ENCODE data around the gene BNIP3. TPM values are rescaled to one million over a fixed set of nuclear protein-coding genes. Genes with fewer than 3 reads are reported as not detected.

BNIP3 gene
- total and polyA plus RNA-seq, 2 experiments from 2014 or later, result 82.4 to 112 TPM

DNA sequence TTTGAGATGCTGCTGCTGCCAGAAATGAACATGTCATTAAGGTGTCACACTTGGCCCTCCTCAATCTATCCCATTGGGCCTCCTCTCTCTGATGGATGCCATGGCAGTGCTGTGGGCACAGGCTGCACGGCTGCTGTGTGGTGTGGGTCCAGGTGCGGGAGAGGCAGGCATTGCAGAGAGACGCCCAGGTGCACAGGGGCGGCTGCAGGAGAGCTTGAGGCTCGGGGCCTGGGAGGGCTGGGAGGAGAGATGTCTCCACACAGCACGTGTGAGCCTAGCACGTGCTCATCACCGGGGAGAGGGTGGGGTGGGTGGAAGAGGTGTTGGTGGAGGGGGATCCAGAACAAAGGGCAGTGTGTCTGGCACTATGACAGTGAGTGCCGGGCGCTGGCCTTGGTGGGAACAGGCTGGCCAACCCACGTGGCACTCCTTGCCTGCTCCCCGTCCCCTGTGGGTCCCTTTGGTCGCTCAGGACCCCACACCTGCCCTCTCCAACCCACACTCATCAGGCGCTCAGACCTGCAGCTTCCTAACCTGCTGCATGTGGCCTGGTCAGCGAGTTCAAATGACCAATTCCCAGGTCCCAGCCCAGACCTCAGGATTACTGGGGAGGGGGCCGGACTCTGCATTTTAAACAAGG, 39.9 kb upstream of the BNIP3 start:
- H4K20me1 ChIP-seq (ENCODE audit: insufficient read depth, poor library complexity, severe bottlenecking), result no peaks in the 10 kb centered on the region
- H3K4me3 ChIP-seq, result no peak overlapping the region
- H3K27me3 ChIP-seq, result peaks cover 16% of the 10 kb centered on the region
- 90% methylated on average over 11 of the region's 16 CpGs for WGBS (ENCODE audit: low lambda C conversion rate, missing lambda C conversion rate)
- H3K36me3 ChIP-seq (replicated peaks; ENCODE audit: insufficient read depth, low read depth), result no peaks in the 10 kb centered on the region
- no peaks in the 10 kb centered on the region for H3K4me1 ChIP-seq (ENCODE audit: insufficient read depth)
- no peaks in the 10 kb centered on the region for H3K9me3 ChIP-seq (ENCODE audit: low read depth)
- H2AFZ ChIP-seq, result no peak overlapping the region
- no peaks in the 10 kb centered on the region for H3K9me2 ChIP-seq (replicated peaks; ENCODE audit: insufficient read depth)
- H3K27ac ChIP-seq, result no peak overlapping the region
- TF ChIP-seq EZH2 (IDR thresholded peaks at IDR 0.05; ENCODE audit: borderline replicate concordance) (no peak), EZH2phosphoT487 (IDR thresholded peaks at IDR 0.05; ENCODE audit: low read depth, severe bottlenecking, unreplicated experiment) (no peak)
- TF ChIP-seq, protein P1, sequence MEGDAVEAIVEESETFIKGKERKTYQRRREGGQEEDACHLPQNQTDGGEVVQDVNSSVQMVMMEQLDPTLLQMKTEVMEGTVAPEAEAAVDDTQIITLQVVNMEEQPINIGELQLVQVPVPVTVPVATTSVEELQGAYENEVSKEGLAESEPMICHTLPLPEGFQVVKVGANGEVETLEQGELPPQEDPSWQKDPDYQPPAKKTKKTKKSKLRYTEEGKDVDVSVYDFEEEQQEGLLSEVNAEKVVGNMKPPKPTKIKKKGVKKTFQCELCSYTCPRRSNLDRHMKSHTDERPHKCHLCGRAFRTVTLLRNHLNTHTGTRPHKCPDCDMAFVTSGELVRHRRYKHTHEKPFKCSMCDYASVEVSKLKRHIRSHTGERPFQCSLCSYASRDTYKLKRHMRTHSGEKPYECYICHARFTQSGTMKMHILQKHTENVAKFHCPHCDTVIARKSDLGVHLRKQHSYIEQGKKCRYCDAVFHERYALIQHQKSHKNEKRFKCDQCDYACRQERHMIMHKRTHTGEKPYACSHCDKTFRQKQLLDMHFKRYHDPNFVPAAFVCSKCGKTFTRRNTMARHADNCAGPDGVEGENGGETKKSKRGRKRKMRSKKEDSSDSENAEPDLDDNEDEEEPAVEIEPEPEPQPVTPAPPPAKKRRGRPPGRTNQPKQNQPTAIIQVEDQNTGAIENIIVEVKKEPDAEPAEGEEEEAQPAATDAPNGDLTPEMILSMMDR (IDR thresholded peaks at IDR 0.05; ENCODE audit: poor library complexity), result no peak
- no peaks in the 10 kb centered on the region for H3K79me2 ChIP-seq
- no peak for DNase-seq (ENCODE audit: low spot score)
- H3K4me2 ChIP-seq, result no peak overlapping the region

DNA sequence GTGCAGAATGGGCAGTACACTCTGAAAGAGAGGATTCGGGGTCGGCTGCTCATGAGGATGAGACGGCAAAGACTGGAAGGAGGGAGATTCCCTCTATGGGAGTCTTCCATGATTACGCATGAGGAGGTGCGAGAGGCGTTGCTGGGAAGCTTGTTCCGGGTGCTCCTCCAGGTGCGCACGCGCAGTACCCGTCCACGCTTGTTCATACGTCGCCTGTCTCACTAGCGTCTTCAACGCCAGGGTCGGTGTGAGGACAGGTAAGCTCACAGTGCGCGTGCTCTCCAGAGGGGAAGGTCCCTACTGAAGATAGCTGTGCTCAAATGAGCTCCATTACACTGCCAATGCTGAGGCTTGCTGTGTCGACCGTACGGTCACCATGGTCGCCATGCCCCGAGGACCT, 39.3 kb upstream of the BNIP3 start:
- no peaks in the 10 kb centered on the region for H3K9me2 ChIP-seq (replicated peaks; ENCODE audit: insufficient read depth)
- H3K4me1 ChIP-seq (ENCODE audit: insufficient read depth), result no peaks in the 10 kb centered on the region
- no peaks in the 10 kb centered on the region for H3K9me3 ChIP-seq (ENCODE audit: low read depth)
- peaks cover 16% of the 10 kb centered on the region for H3K27me3 ChIP-seq
- no peak for DNase-seq (ENCODE audit: low spot score)
- WGBS (ENCODE audit: low lambda C conversion rate, missing lambda C conversion rate), result 97% methylated on average over 24 of the region's 24 CpGs
- no peaks in the 10 kb centered on the region for H3K36me3 ChIP-seq (replicated peaks; ENCODE audit: insufficient read depth, low read depth)
- H3K4me2 ChIP-seq, result no peak overlapping the region
- H4K20me1 ChIP-seq (ENCODE audit: insufficient read depth, poor library complexity, severe bottlenecking), result no peaks in the 10 kb centered on the region
- H2AFZ ChIP-seq, result no peak overlapping the region
- H3K79me2 ChIP-seq, result no peaks in the 10 kb centered on the region
- H3K27ac ChIP-seq, result no peak overlapping the region
- TF ChIP-seq, protein P1 (IDR thresholded peaks at IDR 0.05; ENCODE audit: poor library complexity), result no peak
- TF ChIP-seq EZH2 (IDR thresholded peaks at IDR 0.05; ENCODE audit: borderline replicate concordance) (no peak), EZH2phosphoT487 (IDR thresholded peaks at IDR 0.05; ENCODE audit: low read depth, severe bottlenecking, unreplicated experiment) (no peak)
- H3K4me3 ChIP-seq, result no peak overlapping the region

DNA sequence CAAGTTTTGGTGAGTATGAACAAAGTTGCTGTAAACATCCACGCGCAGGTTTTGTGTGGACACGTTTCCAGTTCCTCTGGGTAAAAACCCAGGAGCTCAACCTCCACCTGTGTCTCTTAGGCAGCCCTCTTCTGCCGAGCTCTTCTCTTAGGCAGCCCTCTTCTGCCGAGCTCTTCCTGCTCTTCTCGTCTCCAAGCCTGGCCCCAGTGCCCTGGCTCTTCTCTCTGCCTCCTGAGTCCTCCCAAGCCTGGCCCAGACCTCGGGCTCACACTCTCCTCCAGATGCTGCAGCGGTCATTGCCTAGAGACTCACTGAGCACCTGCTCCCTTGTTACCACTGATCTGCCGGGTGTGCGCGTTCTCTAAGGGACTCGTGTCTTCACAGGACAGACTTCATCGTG, 38.7 kb upstream of the BNIP3 start:
- Histone ChIP-seq H3K27ac (no peak overlapping the region), H4K20me1 (ENCODE audit: insufficient read depth, poor library complexity, severe bottlenecking) (no peaks in the 10 kb centered on the region), H3K4me2 (no peak overlapping the region), H3K36me3 (replicated peaks; ENCODE audit: insufficient read depth, low read depth) (no peaks in the 10 kb centered on the region), H3K9me3 (ENCODE audit: low read depth) (no peaks in the 10 kb centered on the region), H3K9me2 (replicated peaks; ENCODE audit: insufficient read depth) (no peaks in the 10 kb centered on the region), H3K27me3 (peaks cover 16% of the 10 kb centered on the region), H3K4me3 (no peak overlapping the region), H3K79me2 (no peaks in the 10 kb centered on the region), H3K4me1 (ENCODE audit: insufficient read depth) (no peaks in the 10 kb centered on the region), H2AFZ (no peak overlapping the region)
- DNase-seq (ENCODE audit: low spot score), result no peak
- WGBS (ENCODE audit: low lambda C conversion rate, missing lambda C conversion rate), result 86% methylated on average over 13 of the region's 13 CpGs
- TF ChIP-seq, protein P1 (IDR thresholded peaks at IDR 0.05; ENCODE audit: poor library complexity), result no peak
- TF ChIP-seq EZH2 (IDR thresholded peaks at IDR 0.05; ENCODE audit: borderline replicate concordance) (no peak), EZH2phosphoT487 (IDR thresholded peaks at IDR 0.05; ENCODE audit: low read depth, severe bottlenecking, unreplicated experiment) (no peak)

Measured in hepatocyte (in vitro differentiated cells).